Erythroblast (primary cell): ENCODE measurements around the gene FNTB.

Source experiments
- DNase-seq, 2 experiments: peaks; one replicate each; lab custom pipeline; 2025; lab: John Stamatoyannopoulos, UW
- GATA1 ChIP-seq: IDR thresholded peaks from 2 replicates; pipeline ENCODE4 v1.6.1; 2011; ENCODE audit warnings: low read depth, mild to moderate bottlenecking, control low read depth, low read length, moderate library complexity
- POLR2A ChIP-seq: IDR thresholded peaks from 2 replicates; pipeline ENCODE4 v1.6.1; 2011; ENCODE audit warnings: mild to moderate bottlenecking, low read length

Gene FNTB

DNA sequence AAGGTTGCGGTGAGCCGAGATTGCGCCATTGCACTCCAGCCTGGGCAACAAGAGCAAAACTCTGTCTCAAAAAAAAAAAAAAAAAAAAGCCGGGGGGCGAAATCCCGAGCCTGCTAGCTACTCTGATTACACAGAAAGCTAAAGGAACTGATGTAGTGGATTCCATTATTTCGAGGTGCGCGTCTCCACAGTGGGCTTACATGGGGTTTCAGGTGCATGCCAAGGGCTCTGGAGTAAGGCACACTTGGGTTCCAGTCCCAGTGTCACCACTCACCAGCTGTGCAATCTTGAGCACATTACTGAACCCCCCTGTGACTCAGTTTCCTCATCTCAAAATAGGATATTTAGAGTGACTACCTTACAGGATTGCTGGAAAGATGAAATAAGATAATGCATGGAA is 12.9 kb upstream of the FNTB start:
- no peak for DNase-seq

DNA sequence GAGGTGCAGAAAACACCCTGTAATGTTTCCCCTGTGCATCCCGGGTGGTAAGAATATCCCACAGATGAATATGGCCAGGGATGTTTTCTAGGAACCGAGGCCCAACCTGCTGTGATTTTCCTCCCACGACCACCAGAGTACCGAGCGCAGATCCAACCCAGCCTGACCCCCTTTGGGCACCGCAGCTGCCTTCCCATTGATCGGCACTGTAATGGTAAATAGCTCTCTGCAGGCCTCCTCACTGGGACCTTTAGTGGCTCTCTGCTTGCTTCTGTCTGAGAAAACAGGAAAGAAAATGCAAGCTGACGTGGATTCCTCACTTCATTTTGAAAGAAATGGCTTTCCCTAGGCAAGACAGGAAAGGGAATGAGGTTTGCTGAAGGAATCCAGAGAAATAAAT is 12.1 kb upstream of the FNTB start:
- no peak for TF ChIP-seq GATA1
- TF ChIP-seq POLR2A, result no peak
- DNase-seq, result no peak

More for the DNA sequence above, 12.9 kb upstream of the FNTB start:
- no peak for TF ChIP-seq POLR2A
- no peak for TF ChIP-seq GATA1

DNA sequence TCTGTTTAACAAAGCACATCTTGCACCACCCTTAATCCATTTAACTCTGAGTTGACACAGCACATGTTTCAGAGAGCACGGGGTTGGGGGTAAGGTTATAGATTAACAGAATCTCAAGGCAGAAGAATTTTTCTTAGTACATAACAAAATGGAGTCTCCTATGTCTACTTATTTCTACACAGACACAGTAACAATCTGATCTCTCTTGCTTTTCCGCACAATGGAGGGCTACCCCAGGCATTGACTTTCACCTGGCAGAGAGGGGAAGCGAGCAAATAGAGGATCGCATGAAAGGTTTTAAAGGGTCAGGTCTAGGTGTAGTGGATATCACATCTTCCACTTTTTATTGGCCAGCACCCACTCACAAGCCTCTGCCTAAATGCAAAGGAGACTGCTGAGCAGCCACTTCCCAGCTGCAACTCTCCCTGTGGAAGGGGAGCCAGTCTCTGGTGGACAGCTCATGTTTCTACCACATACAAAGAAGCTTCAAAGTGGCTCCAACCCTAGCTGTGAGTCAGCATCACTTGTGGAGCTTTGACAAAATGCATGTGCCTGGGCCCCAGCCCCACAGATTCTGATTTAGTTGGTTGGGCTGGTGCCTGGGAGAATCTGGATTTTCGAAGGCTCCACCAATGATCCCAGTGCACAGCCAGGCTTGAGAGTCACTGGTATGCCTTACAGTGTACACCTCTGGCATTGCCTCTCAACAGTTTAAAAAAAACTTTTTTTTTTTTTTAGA is 7.2 kb upstream of the FNTB start:
- no peak for DNase-seq

DNA sequence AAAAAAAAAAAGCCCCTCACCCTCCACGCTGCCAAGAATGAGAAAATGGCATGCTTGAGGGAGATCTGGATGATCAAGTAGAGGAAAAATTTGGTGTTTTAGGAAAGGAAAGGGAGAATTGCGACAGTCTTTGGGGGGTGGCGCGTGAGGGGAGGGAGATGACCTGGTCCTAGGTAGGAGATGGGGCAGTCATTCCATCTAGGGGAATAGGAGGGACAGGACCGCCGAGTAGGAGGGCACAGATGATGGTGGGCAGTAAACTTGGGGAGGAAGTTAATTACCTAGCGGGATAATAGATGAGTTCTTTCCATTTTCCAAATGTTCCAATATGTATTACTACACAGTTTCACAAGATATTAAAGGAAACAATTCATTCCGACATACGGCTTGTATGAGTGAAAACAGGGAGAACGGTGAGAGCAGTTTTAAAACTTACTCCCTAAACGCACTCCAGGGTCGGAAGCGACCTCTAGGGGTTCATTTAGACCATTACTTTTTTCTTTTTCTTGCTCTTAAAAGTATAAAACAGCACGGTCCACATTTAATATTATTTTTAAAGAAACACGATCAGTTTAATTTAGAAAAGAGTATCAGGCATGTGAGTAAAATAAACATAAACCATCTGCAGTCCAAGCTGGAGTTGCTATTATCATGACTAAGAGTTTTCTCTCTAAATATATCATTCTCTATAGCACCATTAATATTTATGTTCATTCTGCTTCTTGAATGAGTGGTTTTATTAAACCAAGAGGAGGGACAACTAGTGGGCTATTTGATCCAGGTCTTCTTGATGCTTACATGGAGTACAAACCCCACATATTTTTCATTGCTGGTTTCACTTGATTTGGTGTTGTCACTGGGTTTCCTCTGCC is 3.0 kb upstream of the FNTB start:
- DNase-seq, result peak; percentile 63 to 70
- TF ChIP-seq POLR2A (no peak), GATA1 (no peak)

More for the DNA sequence above, 7.2 kb upstream of the FNTB start:
- TF ChIP-seq POLR2A (no peak), GATA1 (no peak)

DNA sequence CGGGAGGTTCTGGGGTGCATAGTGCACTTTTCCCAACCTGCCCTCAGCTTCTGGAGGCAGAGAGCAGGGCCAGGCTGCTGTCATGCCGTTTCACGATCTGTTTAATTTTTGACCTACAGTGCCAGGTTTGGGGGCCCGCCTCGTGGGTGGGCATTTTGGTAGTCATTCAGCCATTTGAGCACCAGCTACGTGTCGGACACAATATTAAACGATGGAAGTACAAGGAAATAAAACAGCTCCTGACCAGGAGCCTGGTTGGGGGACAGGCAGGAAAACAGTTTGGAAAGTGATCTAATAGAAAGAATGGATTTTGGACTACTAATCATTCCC is 708 bp downstream of the FNTB start:
- TF ChIP-seq POLR2A, result no peak
- TF ChIP-seq GATA1, result no peak

DNA sequence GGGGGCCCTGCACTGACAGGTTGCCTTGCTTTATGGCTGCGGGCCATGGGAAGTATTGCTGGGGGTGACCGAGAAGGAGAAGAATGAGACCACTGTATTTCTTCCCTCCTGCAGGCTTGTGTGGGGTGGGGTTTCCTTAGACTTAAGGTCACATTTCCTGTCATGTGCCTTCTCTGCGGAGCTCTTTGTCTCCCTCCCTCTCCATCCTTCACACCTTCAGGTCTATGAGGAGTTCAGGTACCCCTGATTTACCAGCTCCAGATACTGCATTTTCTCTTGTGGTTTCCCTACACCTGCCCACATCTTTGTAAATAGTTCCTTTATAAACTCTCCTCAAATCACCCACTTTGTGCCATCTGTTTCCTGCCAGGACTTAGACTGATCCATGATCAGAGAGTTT is 3.6 kb downstream of the FNTB start:
- no peak for DNase-seq
- TF ChIP-seq POLR2A (no peak), GATA1 (no peak)

More for the DNA sequence above, 708 bp downstream of the FNTB start:
- no peak for DNase-seq

DNA sequence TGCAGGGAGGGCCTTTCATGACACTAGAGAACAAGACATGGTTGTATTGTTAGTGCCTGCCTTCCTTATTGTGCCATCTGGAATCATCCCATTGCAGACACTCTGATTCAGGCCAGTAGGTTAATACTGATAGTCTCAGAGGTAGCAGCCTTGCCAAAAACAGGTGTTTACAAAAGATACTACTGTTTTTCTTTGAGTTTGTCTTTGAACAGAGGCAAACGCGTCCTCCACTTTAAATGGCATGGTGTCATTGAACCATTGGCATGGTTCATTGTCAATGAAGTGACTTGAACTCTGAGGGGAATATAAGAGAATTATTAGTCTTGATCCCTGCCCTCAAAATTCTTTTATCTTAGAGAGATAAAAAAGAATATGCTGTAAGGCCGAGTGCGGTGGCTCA is 4.2 kb downstream of the FNTB start:
- peak in 1 of 2 experiments; percentile 50 for DNase-seq
- TF ChIP-seq GATA1 (no peak), POLR2A (no peak)

DNA sequence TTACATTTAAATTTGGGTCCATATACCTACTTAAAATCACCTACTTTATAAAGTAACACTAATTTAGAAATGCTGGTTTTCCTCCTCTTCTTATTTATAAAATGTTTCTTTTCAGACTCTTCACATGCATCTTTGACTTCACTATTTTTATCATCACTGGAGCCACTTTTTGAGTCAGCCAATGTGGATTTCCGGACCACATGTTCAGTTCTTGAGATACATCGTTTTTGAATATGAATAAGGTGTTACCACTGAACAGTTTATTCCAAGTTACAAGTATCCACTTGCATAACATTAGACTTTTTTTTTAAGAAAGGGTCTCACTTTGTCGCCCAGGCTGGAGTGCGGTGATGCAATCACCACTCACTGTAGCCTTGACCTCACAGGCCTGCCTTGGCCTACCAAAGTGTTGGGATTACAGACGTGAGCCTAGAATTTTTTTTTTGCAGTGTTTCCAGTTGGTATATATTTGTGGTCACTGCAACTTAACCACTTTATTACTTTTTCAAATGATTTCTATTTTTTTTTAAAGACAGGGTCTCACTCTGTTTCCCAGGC is 5.7 kb downstream of the FNTB start:
- TF ChIP-seq GATA1, result no peak
- DNase-seq, result no peak

DNA sequence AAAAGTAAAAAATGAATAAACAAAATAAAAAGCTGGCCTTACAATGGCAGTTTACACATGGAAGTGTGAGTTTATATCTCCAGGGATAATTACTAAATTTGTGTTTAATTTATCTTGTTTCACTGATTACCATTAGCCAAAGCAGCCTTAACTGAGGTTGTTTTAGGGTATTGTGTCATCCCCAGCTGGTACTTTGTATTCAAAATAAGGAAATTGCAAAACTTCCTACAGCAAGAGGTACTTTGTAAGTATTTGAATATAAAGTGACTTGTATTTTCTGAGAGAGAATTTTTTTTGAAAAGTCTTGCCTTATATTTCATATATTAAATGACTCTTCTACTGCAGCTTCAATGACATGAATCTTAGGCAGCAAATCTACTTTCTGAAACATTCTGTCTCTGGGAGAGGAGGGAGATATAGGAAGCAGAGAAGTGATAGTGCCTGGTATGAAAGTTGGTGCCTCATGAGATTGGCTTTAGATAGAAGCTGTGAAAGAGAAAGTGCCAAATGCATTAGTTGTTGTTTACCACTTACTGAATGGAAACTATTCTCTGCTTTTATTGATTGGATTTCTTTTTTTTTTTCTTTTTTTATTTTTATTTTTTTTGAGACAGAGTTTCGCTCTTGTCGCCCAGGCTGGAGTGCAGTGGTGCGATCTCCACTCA is 6.7 kb downstream of the FNTB start:
- no peak for DNase-seq
- TF ChIP-seq POLR2A (no peak), GATA1 (no peak)

DNA sequence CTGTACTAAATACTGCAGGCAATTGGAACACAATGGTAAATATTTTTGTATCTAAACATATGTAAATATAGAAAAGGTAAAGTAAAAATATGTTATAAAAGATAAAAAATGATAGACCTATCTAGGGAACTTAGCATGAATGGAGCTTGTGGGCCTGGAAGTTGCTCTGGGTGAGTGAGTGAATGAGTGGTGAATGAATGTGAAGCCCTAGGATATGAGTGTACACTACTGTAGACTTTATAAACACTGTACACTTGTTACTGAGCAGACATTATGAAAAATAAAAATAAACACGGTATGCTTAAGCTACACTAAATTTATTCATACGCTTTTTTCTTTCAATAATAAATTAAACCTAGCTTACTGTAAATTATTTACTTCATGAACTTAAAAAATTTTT is 7.8 kb downstream of the FNTB start:
- TF ChIP-seq POLR2A (no peak), GATA1 (no peak)
- no peak for DNase-seq

DNA sequence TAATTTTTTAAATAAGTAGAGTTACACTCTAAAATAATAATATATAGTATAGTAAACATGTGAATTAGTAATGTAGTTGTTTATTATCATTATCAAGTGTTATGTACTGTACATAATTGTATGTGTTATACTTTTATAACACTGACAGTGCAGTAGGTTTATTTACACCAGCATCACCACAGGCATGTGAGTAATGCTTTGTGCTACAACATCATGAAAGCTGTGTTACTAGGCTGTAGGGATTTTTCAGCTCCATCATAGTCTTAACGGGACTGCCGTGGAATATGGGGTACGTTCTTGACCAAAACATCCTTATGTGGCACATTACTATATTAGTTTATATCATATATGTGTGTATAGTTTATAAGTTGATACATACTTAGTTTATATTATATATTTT is 8.6 kb downstream of the FNTB start:
- no peak for DNase-seq
- TF ChIP-seq POLR2A, result no peak
- no peak for TF ChIP-seq GATA1

DNA sequence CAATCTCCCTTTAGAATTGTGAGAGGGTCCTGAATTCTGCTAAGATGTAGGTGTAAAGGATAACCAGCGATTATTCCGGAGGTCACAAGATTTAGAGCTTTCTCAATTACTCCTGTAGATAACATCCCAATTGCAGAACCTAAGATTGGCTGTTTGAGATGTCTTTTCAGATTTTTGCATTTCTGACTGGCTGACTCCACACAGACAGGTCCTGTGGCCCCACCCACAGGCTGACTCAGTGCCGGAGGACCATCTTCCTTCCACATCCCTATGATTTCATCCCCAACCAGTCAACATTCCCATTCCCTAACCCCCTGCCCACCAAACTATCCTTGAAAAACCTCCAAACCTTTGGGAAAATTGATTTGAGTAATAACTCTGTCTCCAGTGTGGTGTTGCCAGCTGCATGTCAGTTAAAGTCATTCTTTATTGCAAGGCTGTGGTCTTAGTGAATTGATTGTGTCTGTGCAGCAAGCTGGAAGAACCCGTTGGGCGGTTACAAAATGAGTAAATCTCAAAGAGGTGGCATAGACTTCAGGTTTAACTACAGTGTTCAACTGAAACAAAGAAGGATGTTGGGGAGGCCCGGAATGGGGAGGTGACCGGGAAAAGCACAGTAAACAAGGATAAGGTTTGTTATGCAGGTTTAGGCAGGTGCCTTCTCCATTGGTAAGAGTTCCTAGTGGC is 10.6 kb downstream of the FNTB start:
- no peak for DNase-seq
- TF ChIP-seq POLR2A (no peak), GATA1 (no peak)

DNA sequence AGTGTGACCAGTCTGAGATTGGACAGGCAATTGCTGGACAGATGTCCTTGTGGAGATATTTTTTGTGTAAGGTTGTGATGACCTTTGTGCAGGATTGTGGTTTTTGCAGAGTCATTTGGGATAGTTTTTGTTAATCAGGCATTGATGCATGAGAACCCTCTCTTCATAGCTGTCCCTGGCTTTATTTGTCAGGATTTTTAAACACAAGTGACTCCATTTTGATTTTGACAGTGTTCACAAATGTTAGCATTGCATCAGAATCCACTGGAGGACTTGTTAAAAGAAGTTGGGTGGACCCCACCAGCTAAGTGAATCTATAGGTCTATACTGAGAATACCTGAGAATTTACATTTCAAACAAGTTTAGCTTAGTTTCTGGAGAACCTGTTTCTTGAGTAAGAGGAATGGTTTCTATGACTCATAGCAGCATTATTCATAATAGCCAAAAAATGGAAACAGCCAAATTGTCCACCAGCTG is 11.8 kb downstream of the FNTB start:
- TF ChIP-seq GATA1, result no peak
- TF ChIP-seq POLR2A, result no peak
- peak; percentile 27 to 56 for DNase-seq
